GM19463 (cell line): Measurements from ENCODE around the gene PRIM2.
"Not testable (repeated sequence)": the region's sequence is repeated elsewhere in the genome, so short reads cannot be mapped to it uniquely, and the experiment has no call there.

Source experiments
- ATAC-seq: cut with Tn5 transposase; IDR thresholded peaks from one replicate; pipeline ENCODE4 v1.9.1; 2021; ENCODE audit warnings: mild to moderate bottlenecking, moderate library complexity; ENCODE audit not compliant: unreplicated experiment

PRIM2 gene

GRCh38 chr6:57307850-57308249 is 9.6 kb upstream of the PRIM2 start:
- ATAC-seq, result no peak

GRCh38 chr6:57308755-57309154 is 8.7 kb upstream of the PRIM2 start:
- ATAC-seq, result not testable (repeated sequence)

GRCh38 chr6:57310095-57310816 is 7.2 kb upstream of the PRIM2 start:
- ATAC-seq, result not testable (repeated sequence)

GRCh38 chr6:57310817-57311157 is 6.6 kb upstream of the PRIM2 start:
- ATAC-seq, result no peak

GRCh38 chr6:57311300-57312003 is 6.0 kb upstream of the PRIM2 start:
- ATAC-seq, result not testable (repeated sequence)

- no peak for ATAC-seq
These were observed 5.5 kb upstream of the PRIM2 start for GRCh38 chr6:57312004-57312345.

GRCh38 chr6:57313009-57313408 is 4.4 kb upstream of the PRIM2 start:
- no peak for ATAC-seq

- no peak for ATAC-seq
These were observed 3.5 kb upstream of the PRIM2 start for GRCh38 chr6:57313711-57314471.

GRCh38 chr6:57315111-57315510 is 2.3 kb upstream of the PRIM2 start:
- no peak for ATAC-seq

- ATAC-seq, result no peak
These were observed 1.6 kb upstream of the PRIM2 start for GRCh38 chr6:57315851-57316250.

- peak; percentile 89 for ATAC-seq
These were observed 810 bp upstream of the PRIM2 start for GRCh38 chr6:57316581-57317059.

GRCh38 chr6:57324538-57324937 is 7.1 kb downstream of the PRIM2 start:
- no peak for ATAC-seq

- no peak for ATAC-seq
These were observed 9.9 kb downstream of the PRIM2 start for GRCh38 chr6:57327311-57327710.

- ATAC-seq, result no peak
These were observed 10.6 kb downstream of the PRIM2 start for GRCh38 chr6:57328074-57328473.

- ATAC-seq, result no peak
These were observed 12.5 kb downstream of the PRIM2 start for GRCh38 chr6:57329933-57330332.

GRCh38 chr6:57342148-57342669 is 24.8 kb downstream of the PRIM2 start:
- no peak for ATAC-seq

GRCh38 chr6:57343342-57343741 is 25.9 kb downstream of the PRIM2 start:
- not testable (repeated sequence) for ATAC-seq

GRCh38 chr6:57346715-57347114 is 29.3 kb downstream of the PRIM2 start:
- ATAC-seq, result not testable (repeated sequence)

GRCh38 chr6:57347597-57347996 is 30.2 kb downstream of the PRIM2 start:
- not testable (repeated sequence) for ATAC-seq

- ATAC-seq, result peak; percentile 88
These were observed 33.0 kb downstream of the PRIM2 start for GRCh38 chr6:57350443-57350842.

GRCh38 chr6:57352596-57352995 is 35.2 kb downstream of the PRIM2 start:
- not testable (repeated sequence) for ATAC-seq
